CD4-positive, alpha-beta T cell treated with Interferon gamma for 1 hour (primary cell): ENCODE data around the gene BCAS3.

Experiments
- DNase-seq: peaks from one replicate; pipeline ENCODE4 v3.0.0-alpha.2; 2020

BCAS3 gene

DNA sequence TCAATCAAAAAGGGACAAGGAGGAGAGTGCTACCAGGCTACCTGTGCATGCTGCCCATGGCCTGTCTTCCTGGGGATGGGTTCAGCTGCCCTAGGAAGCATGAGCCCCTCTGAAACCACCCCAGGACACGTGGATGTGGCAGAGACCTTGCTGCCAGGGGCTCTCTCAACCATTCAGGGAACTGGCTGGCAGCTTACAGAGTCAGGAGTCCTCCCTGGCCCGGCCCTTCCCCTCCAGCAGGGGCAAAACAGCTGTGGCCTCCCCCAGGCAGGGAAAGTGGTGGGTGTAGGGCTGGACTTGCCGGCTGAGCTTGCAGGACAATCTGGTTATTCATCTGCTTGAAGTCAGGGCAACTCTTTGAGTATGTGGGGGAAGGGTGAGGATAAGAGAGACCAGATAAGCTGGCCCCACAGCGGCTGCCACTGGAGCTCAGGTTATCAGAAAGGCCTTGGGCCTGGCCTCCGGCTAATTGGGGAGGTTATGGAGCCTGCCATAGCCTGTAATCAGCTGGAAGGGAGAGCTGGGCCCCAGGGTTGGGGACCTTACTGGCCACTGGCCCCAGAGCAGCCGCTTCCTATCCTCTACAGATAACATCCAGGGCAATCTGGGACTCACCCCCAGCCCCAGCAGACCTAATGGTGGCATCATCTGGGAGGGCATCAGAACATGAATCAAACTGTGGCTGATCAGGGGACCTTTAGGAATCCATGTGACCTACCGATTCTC is 716.4 kb downstream of the BCAS3 start:
- DNase-seq = no peak

DNA sequence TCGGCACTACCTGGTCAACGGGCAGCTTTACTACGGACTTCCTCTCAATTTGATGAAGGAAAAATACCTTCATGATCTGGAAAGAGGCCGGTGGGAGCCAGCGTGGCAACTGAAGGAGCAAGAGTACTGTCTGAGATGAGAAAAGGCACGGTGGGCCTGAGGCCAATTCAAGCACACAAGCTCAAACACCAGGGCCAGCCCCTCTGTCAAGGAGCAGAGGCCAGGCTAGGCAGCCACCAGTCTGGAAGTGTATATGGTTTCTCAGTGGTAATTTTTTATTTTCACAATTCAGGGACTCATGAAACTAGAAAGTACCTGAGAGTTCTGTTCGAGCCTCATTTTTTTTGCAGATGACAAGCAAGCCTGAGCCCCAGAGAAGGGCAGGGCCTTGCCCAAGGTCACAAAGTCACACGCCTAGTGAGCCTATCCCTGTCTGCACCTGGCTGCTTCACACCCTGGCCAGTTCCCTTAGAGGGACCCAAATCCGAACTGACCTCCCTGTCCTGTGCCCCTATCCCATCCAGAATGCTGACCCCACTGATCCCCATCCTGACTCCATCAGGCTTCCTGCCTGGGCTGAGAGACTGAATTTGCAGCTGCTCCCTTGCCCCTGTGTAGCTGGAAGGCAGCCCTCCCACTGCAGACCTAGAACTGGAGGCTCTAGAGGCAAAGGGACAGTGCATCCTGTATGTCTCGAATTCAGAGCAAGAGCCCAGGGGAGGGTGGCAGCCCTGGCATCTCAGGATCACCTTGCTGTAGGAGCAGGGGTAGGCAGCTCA is 717.2 kb downstream of the BCAS3 start:
- no peak for DNase-seq

GRCh38 chr17:61395409-61395982 is 717.8 kb downstream of the BCAS3 start:
- no peak for DNase-seq

GRCh38 chr17:61395983-61396585 is 718.4 kb downstream of the BCAS3 start:
- no peak for DNase-seq

- DNase-seq = no peak
These were observed 719.0 kb downstream of the BCAS3 start for GRCh38 chr17:61396586-61397085.

DNA sequence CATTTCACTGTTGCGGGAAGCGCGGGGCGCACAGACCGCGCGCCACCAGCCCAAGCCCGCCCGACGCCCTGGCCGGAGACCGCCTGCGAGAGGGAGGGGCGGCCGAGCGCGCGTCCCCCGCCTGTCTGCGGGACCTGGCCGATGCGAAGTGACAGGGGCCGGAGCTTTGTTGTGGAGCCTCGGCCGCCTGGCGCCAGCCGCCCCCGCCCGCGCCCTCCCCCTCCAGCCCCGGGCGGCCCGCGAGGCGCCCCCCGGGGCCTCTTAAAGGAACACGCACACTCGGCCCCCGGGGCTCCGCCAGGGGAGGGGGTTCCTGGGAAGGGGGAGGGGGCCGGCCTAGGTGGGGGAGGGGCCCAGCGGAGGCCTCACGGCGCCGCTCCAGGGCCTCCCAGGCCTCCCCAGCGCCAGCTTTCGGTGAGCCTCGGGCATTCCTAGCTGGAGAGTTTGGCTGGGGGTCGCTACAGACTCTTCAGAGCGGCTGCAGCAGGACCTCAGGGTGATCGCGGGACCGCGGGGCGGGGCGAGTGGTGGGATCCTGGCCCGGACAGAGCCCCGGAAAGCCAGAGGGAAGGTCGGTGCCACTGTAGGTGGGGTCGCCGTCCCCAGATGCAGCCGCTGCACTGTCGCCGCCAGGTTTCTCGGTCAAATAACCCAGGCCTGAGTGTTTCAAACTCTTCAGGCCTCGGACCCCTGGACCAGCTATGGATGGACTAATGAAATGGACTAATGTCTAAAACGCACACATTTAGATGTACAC is 719.6 kb downstream of the BCAS3 start:
- DNase-seq = no peak

GRCh38 chr17:61398721-61399130 is 721.1 kb downstream of the BCAS3 start:
- DNase-seq = no peak

DNA sequence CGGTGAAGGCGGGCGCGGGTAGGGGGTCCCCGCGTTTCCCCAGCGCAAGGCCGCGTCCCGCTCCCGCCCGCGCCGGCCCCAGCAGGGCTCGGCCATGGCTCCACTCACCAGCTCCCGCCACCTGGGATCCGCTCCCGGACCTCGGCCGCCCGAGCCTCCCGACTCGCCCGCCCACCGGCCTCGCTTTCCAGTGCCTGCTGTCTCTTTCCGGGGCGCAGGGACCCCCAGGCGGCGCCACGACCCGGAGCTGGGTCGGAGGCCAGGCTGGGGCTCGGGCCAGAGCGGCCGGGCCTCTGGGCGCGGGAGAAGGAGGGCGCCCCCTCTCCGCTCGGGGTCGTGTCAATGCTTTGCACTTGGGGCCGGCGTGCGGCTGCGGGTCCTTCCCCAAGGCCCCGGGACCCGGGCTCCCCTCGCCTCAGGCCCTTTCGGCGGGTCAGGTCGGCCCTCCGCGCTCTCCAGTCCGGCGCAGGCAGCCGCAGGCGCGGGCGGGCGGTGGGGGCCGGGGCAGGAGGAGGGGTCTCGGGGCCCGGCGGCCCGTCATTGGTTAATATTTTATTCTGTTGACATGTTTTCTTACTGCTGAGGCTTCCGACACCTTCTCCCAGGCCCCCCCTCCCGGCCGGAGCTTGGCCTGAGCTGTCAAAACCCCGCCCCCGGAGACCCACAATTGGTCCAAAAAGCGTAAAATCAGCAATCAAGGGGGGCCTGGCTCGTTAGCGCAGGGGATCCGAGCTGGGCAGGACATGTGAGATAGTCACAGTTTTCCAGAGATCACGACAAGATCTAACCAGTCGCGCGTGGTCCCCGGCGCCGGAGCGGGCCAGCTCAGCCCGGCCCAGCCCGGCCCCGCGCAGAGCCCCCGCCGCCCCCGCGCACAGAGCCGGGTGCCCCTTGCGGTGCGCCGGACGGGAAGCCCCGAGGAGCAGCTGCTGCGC is 721.7 kb downstream of the BCAS3 start, which contains the start of gene TBX2:
Gene TBX2, plus strand, starts transcription at position 713 of the 935 bp plus-strand sequence. CDS start 334 bp downstream, outside the sequence.
- no peak for DNase-seq

GRCh38 chr17:61400066-61400716 is 722.5 kb downstream of the BCAS3 start:
- DNase-seq = no peak

GRCh38 chr17:61400717-61401388 is 723.2 kb downstream of the BCAS3 start:
- no peak for DNase-seq

DNA sequence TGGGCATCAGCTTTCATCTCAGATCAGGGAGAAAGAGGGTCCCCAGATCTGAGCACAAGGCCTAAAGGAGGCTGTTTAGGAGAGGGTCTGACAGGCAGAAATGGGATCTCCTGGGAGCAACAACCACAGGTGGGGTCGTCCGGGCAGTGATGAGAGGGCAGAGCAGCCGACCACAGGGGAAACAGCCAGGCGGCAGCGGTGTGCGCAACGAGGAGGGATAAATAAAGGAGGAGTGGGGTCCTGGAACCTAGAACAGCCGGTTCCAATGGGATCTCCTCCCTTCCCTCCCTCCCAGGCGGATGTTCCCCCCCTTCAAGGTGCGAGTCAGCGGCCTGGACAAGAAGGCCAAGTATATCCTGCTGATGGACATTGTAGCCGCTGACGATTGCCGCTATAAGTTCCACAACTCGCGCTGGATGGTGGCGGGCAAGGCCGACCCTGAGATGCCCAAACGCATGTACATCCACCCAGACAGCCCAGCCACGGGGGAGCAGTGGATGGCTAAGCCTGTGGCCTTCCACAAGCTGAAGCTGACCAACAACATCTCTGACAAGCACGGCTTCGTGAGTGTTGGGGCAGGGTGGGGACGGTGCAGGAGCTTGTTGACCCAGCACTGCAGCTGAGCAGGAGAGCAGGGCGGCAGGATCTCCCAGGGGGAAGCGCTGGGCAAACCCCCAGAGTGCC is 723.9 kb downstream of the BCAS3 start:
- DNase-seq = no peak

DNA sequence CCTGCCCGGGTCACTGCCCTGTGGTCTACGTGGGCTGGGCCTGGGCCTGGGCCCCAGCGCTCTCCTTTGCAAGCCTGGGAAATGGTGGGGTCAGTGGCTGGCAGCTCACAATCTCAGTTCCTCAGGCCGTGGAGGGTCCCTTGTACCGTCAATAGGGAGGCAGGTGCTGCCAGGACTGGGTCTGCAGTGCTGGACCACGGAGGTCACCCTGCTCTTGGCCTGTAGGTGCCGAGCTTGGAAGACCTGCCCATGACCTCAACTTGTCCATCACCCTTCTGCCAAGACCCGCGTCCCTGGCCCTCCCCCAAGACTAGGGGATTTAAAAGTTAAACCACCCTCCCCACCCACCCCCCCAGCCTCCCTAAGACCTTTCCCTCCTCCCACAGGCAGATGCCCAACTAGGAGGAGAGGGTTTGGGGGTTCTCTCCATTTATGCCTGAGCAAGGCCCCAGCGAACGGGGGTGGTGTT is 724.5 kb downstream of the BCAS3 start:
- no peak for DNase-seq

GRCh38 chr17:61402978-61403800 is 725.5 kb downstream of the BCAS3 start:
- DNase-seq = no peak

GRCh38 chr17:61403801-61404662 is 726.4 kb downstream of the BCAS3 start:
- no peak for DNase-seq

DNA sequence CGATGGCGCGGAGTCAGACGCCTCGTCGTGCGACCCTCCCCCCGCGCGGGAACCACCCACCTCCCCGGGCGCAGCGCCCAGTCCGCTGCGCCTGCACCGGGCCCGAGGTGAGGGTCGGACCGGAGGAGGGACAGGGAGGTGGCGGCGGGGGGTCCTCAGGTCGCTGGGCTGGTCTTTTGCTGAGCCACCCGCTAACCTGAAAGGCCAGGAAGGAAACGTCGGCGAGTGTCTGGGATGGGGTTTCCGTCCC is 726.9 kb downstream of the BCAS3 start:
- no peak for DNase-seq

- no peak for DNase-seq
These were observed 727.4 kb downstream of the BCAS3 start for GRCh38 chr17:61404913-61405685.
